Middle frontal gyrus (tissue), 1 donor: ENCODE measurements around the gene CAMK1D.
"Not testable (repeated sequence)": the region's sequence is repeated elsewhere in the genome, so short reads cannot be mapped to it uniquely, and the experiment has no call there.

Experiments
- DNase-seq: peaks from one replicate; pipeline ENCODE4 v3.0.0-alpha.2; 2015; ENCODE audit warnings: low spot score; ENCODE audit errors: extremely low spot score

The CAMK1D gene

GRCh38 chr10:12712293-12712983 is 363.1 kb downstream of the CAMK1D start:
- no peak for DNase-seq

- not testable (repeated sequence) for DNase-seq
These were observed 363.6 kb downstream of the CAMK1D start for GRCh38 chr10:12712984-12713316.

GRCh38 chr10:12716042-12716441 is 366.7 kb downstream of the CAMK1D start:
- no peak for DNase-seq

GRCh38 chr10:12717981-12718707 is 368.8 kb downstream of the CAMK1D start:
- DNase-seq = no peak

- DNase-seq = no peak
These were observed 370.0 kb downstream of the CAMK1D start for GRCh38 chr10:12719365-12719764.

GRCh38 chr10:12720217-12720981 is 371.1 kb downstream of the CAMK1D start:
- no peak for DNase-seq

- no peak for DNase-seq
These were observed 372.0 kb downstream of the CAMK1D start for GRCh38 chr10:12721334-12721733.

- no peak for DNase-seq
These were observed 373.9 kb downstream of the CAMK1D start for GRCh38 chr10:12723220-12723619.

GRCh38 chr10:12724807-12725579 is 375.6 kb downstream of the CAMK1D start:
- no peak for DNase-seq

GRCh38 chr10:12725580-12725888 is 376.2 kb downstream of the CAMK1D start:
- DNase-seq = not testable (repeated sequence)

GRCh38 chr10:12726971-12727831 is 377.9 kb downstream of the CAMK1D start:
- no peak for DNase-seq

GRCh38 chr10:12727832-12728215 is 378.5 kb downstream of the CAMK1D start:
- DNase-seq = no peak

GRCh38 chr10:12728494-12728893 is 379.1 kb downstream of the CAMK1D start:
- no peak for DNase-seq

GRCh38 chr10:12729885-12730284 is 380.5 kb downstream of the CAMK1D start:
- DNase-seq = no peak

GRCh38 chr10:12730809-12731519 is 381.6 kb downstream of the CAMK1D start:
- no peak for DNase-seq

GRCh38 chr10:12733271-12733670 is 383.9 kb downstream of the CAMK1D start:
- DNase-seq = no peak

GRCh38 chr10:12735843-12736462 is 386.6 kb downstream of the CAMK1D start:
- DNase-seq = no peak

- no peak for DNase-seq
These were observed 391.5 kb downstream of the CAMK1D start for GRCh38 chr10:12740813-12741212.

GRCh38 chr10:12741360-12741804 is 392.0 kb downstream of the CAMK1D start:
- DNase-seq = no peak

GRCh38 chr10:12742771-12743170 is 393.4 kb downstream of the CAMK1D start:
- no peak for DNase-seq
